ENCODE measurements around the gene CHCHD4. TPM values are rescaled to one million over a fixed set of nuclear protein-coding genes. Genes with fewer than 3 reads are reported as not detected.
"Not testable (repeated sequence)": the region's sequence is repeated elsewhere in the genome, so short reads cannot be mapped to it uniquely, and the experiment has no call there.

The CHCHD4 gene
- total and polyA plus RNA-seq, 10 donors = 8.4 to 17.1 (median 9.9) TPM

- Histone ChIP-seq H3K4me3 (no peak overlapping the region), H3K4me1 (no peaks in the 10 kb centered on the region), H3K27ac (no peak overlapping the region), H3K27me3 (replicated peaks in 1 of 7) (peaks cover 0 to 25% (median 0%) of the 10 kb centered on the region in 7 donors), H3K36me3 (no peaks in the 10 kb centered on the region), H3K9me3 (peaks cover 0 to 12% (median 7%) of the 10 kb centered on the region in 8 donors)
- intact Hi-C loops (cut with DNase I; ENCODE audit: low total_unique reads) = no loop called here
- 91 to 97% (median 93%) methylated on average over 5 of the region's 5 CpGs for WGBS, 5 donors
- no peak for TF ChIP-seq POLR2A (IDR thresholded peaks at IDR 0.05)
- TF ChIP-seq POLR2AphosphoS5 (IDR thresholded peaks at IDR 0.05) = no peak
- TF ChIP-seq CTCF (IDR thresholded peaks at IDR 0.05 in 8 of 11, conservative IDR thresholded peaks at IDR 0.05 in 3 of 11) = no peak
- no peak for DNase-seq
Measured at GRCh38 chr3:14097616-14098391, 26.9 kb downstream of the CHCHD4 start.

GRCh38 chr3:14096742-14097141 lies 27.9 kb downstream of the CHCHD4 start:
- 84 to 90% (median 87%) methylated on average over 3 of the region's 3 CpGs for WGBS, 5 donors
- no peaks in the 10 kb centered on the region for H3K36me3 ChIP-seq
- H3K4me1 ChIP-seq = no peaks in the 10 kb centered on the region
- no peak for TF ChIP-seq POLR2AphosphoS5 (IDR thresholded peaks at IDR 0.05)
- no peak for TF ChIP-seq POLR2A (IDR thresholded peaks at IDR 0.05)
- no peak for TF ChIP-seq CTCF (IDR thresholded peaks at IDR 0.05 in 8 of 11, conservative IDR thresholded peaks at IDR 0.05 in 3 of 11)
- no peak overlapping the region for H3K27ac ChIP-seq
- no peak for DNase-seq
- peaks cover 0 to 12% (median 7%) of the 10 kb centered on the region in 8 donors for H3K9me3 ChIP-seq
- H3K4me3 ChIP-seq = no peak overlapping the region
- peaks cover 0 to 25% (median 0%) of the 10 kb centered on the region in 7 donors for H3K27me3 ChIP-seq (replicated peaks in 1 of 7)
- intact Hi-C loops (cut with DNase I; ENCODE audit: low total_unique reads) = no loop called here

GRCh38 chr3:14093831-14094230 lies 30.8 kb downstream of the CHCHD4 start:
- no peaks in the 10 kb centered on the region for H3K36me3 ChIP-seq
- peaks cover 0 to 19% (median 0%) of the 10 kb centered on the region in 7 donors for H3K27me3 ChIP-seq (replicated peaks in 1 of 7)
- TF ChIP-seq POLR2A (IDR thresholded peaks at IDR 0.05) = no peak
- TF ChIP-seq POLR2AphosphoS5 (IDR thresholded peaks at IDR 0.05) = no peak
- TF ChIP-seq CTCF (IDR thresholded peaks at IDR 0.05 in 8 of 11, conservative IDR thresholded peaks at IDR 0.05 in 3 of 11) = no peak
- no peak overlapping the region for H3K4me3 ChIP-seq
- intact Hi-C loops (cut with DNase I; ENCODE audit: low total_unique reads) = no loop called here
- H3K4me1 ChIP-seq = no peaks in the 10 kb centered on the region
- no peak for DNase-seq
- no peak overlapping the region for H3K27ac ChIP-seq
- peaks cover 0 to 16% (median 10%) of the 10 kb centered on the region in 8 donors for H3K9me3 ChIP-seq

- WGBS, 5 donors = 91 to 98% (median 95%) methylated on average over 2 of the region's 2 CpGs
- no peak for DNase-seq
- Histone ChIP-seq H3K4me1 (no peaks in the 10 kb centered on the region), H3K4me3 (no peak overlapping the region), H3K27me3 (replicated peaks in 1 of 7) (peaks cover 0 to 12% (median 0%) of the 10 kb centered on the region in 7 donors), H3K9me3 (peaks cover 0 to 22% (median 14%) of the 10 kb centered on the region in 8 donors), H3K27ac (no peak overlapping the region), H3K36me3 (no peaks in the 10 kb centered on the region)
- TF ChIP-seq POLR2AphosphoS5 (IDR thresholded peaks at IDR 0.05) (no peak), CTCF (IDR thresholded peaks at IDR 0.05 in 8 of 11, conservative IDR thresholded peaks at IDR 0.05 in 3 of 11) (no peak)
- intact Hi-C loops (cut with DNase I; ENCODE audit: low total_unique reads) = no loop called here
Measured at GRCh38 chr3:14092464-14092863, 32.2 kb downstream of the CHCHD4 start.

GRCh38 chr3:14091959-14092358 lies 32.7 kb downstream of the CHCHD4 start:
- H3K4me1 ChIP-seq; H3K36me3 ChIP-seq; DNase-seq; H3K4me3 ChIP-seq; H3K27ac ChIP-seq; intact Hi-C loops (cut with DNase I; ENCODE audit: low total_unique reads): not testable (repeated sequence)
- Histone ChIP-seq H3K9me3 (peaks cover 0 to 24% (median 18%) of the 10 kb centered on the region in 8 donors), H3K27me3 (replicated peaks in 1 of 7) (peaks cover 0 to 12% (median 0%) of the 10 kb centered on the region in 7 donors)
- 69 to 88% (median 83%) methylated on average over 2 to 4 of the region's 5 CpGs for WGBS, 5 donors

- H3K36me3 ChIP-seq; DNase-seq; H3K27ac ChIP-seq; intact Hi-C loops (cut with DNase I; ENCODE audit: low total_unique reads); H3K4me3 ChIP-seq; H3K4me1 ChIP-seq; H3K27me3 ChIP-seq (replicated peaks in 1 of 7): not testable (repeated sequence)
- H3K9me3 ChIP-seq = peaks cover 0 to 26% (median 18%) of the 10 kb centered on the region in 8 donors
- WGBS, 5 donors = 83 to 87% (median 85%) methylated on average over 5 of the region's 5 CpGs
Measured at GRCh38 chr3:14087461-14087860, 37.2 kb downstream of the CHCHD4 start.

Data from spleen (tissue), 11 donors.